IPS DF 6.9 (cell line): Measurements from ENCODE around the gene LIMS2.

Experiments
- DNase-seq: peaks from one replicate; pipeline ENCODE4 v3.0.0-alpha.2; 2013; ENCODE audit warnings: low read depth, low spot score
- H3K27ac ChIP-seq: one replicate; pipeline ENCODE4 v1.5.1; 2013; ENCODE audit warnings: low read length, control low read depth
- H3K27me3 ChIP-seq: 2 replicates; pipeline ENCODE4 v1.6.1; 2013; ENCODE audit warnings: mild to moderate bottlenecking, low read length; ENCODE audit not compliant: control insufficient read depth, insufficient read depth
- H3K36me3 ChIP-seq: 2 replicates; pipeline ENCODE4 v1.6.1; 2013; ENCODE audit warnings: low read length; ENCODE audit not compliant: control insufficient read depth, insufficient read depth
- H3K4me1 ChIP-seq: 2 replicates; pipeline ENCODE4 v1.6.1; 2013; ENCODE audit warnings: low read length; ENCODE audit not compliant: control insufficient read depth, insufficient read depth
- H3K4me3 ChIP-seq: 2 replicates; pipeline ENCODE4 v1.5.1; 2013; ENCODE audit warnings: mild to moderate bottlenecking, low read length
- H3K9me3 ChIP-seq: 2 replicates; pipeline ENCODE4 v1.6.1; 2013; ENCODE audit warnings: low read length, inconsistent platforms; ENCODE audit not compliant: control insufficient read depth, insufficient read depth
- WGBS: extraction: QIAGEN DNeasy Blood & Tissue Kit; methylation state at CpG from one replicate; pipeline ENCODE4 v1.1.7; 2013; ENCODE audit warnings: mixed read lengths, missing lambda C conversion rate; ENCODE audit not compliant: insufficient read length, insufficient coverage; 5-methylcytosine and 5-hydroxymethylcytosine counted together

LIMS2 gene

DNA sequence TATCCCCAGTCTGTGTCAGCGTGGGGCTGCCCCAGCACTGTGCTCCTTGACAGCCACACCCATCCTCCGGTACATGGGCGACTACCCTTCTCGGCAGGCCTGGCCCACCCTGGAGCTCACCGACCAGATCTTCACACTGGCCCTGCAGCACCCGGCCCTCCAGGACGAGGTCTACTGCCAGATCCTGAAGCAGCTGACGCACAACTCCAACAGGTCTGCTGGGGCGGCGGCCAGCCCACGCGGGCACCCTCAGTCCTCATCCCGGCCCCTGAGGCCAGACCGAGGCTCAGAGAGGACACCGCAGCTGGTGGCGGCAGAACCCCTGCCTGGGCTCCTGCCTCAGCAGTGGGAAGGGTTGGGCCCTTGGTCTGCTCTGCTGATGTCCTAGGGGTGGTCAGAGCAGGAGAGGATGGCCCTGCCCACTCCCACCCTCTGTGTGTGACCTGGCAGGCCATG is 43.8 kb downstream of the LIMS2 start:
- H3K27ac ChIP-seq = no peak overlapping the region
- H3K4me3 ChIP-seq = no peak overlapping the region
- no peaks in the 10 kb centered on the region for H3K9me3 ChIP-seq
- WGBS = no CpG with 5 or more reads among the region's 16 CpGs
- H3K36me3 ChIP-seq = no peaks in the 10 kb centered on the region
- no peak for DNase-seq
- no peaks in the 10 kb centered on the region for H3K27me3 ChIP-seq
- H3K4me1 ChIP-seq = no peaks in the 10 kb centered on the region

DNA sequence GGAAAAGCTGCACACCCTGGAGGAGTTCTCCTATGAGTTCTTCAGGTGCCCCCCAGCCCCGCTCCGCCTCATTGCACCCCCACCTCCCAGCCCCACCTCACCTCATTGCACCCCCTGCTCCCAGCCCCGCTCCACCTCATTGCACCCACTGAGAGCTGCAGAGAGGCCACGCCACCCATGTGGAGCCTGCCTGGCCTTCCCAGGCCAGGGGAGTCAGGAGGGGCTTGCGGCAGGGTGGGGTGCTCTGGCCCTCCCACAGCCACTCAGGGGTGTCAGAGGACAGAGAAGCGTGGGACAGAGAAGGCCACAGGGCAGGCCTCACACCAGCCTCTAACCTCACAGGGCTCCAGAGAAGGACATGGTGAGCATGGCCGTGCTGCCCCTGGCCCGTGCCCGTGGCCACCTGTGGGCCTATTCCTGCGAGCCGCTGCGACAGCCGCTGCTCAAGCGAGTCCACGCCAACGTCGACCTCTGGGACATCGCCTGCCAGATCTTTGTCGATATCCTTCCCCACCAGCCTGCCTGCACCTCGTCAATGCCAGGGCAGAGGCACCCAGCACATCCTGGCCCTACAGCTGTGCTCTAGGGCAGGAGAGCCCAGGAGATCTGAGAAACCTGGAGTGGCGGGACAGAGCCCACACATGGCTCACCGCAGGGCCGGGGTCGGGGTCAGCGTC is 44.3 kb downstream of the LIMS2 start:
- Histone ChIP-seq H3K27ac (no peak overlapping the region), H3K36me3 (no peaks in the 10 kb centered on the region), H3K4me3 (no peak overlapping the region), H3K4me1 (no peaks in the 10 kb centered on the region), H3K9me3 (no peaks in the 10 kb centered on the region), H3K27me3 (no peaks in the 10 kb centered on the region)
- WGBS = no CpG with 5 or more reads among the region's 25 CpGs
- DNase-seq = no peak

DNA sequence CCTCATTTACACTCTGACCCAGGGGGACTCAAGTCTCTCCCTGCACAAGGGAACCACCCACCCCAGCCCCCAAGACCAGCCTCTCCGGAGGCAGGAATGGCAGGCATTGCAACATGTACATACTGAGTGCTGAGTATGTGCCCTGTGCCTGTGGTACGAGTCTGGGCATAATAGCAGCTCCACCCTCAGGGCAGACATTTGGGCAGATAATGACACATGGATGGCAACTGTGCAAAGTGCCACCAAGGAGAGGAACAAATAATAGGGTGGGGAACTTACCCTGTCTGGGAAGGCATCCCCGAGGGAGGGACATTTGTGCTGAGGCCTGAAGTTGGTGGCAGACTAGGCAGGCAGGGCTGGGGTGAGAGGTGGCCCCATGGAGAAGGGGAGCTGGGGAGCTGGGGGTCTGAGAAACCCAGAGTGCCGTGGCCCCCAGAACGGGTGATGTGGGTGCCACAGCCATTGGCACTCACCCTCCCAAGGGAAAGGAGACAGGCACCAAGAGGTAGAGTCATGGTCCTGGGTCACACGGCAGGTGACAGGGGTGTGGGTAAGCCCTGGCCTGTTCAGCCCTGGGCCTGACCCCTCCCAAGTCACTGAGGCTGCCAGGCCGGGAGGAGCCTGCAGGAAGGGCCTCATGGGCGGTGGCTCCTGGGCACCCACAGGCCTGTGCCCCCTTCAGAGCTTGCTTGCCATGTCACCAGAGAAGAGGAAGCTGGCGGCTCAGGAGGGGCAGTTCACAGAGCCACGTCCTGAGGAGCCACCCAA is 45.0 kb downstream of the LIMS2 start:
- no peaks in the 10 kb centered on the region for H3K4me1 ChIP-seq
- WGBS = no CpG with 5 or more reads among the region's 10 CpGs
- H3K27ac ChIP-seq = no peak overlapping the region
- no peaks in the 10 kb centered on the region for H3K27me3 ChIP-seq
- no peak for DNase-seq
- H3K9me3 ChIP-seq = no peaks in the 10 kb centered on the region
- H3K4me3 ChIP-seq = no peak overlapping the region
- H3K36me3 ChIP-seq = no peaks in the 10 kb centered on the region

DNA sequence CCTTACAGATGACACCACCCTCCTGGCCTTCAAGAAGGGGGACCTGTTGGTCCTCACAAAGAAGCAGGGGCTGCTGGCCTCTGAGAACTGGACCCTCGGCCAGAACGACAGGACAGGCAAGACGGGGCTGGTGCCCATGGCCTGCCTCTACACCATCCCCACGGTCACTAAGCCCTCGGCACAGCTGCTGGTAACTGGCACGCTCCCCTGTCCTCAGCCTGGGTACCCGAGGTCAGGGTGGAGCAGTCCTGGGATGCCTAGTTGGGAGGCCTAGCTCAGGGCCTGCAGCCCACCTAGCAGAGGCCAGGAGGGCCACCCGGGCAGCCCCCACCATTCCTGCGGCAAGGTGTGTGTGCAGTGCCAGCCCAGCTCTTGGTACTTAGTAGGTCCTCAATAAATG is 45.7 kb downstream of the LIMS2 start:
- WGBS = no CpG with 5 or more reads among the region's 9 CpGs
- Histone ChIP-seq H3K4me3 (no peak overlapping the region), H3K36me3 (no peaks in the 10 kb centered on the region), H3K27ac (no peak overlapping the region), H3K4me1 (no peaks in the 10 kb centered on the region), H3K27me3 (no peaks in the 10 kb centered on the region), H3K9me3 (no peaks in the 10 kb centered on the region)
- no peak for DNase-seq

DNA sequence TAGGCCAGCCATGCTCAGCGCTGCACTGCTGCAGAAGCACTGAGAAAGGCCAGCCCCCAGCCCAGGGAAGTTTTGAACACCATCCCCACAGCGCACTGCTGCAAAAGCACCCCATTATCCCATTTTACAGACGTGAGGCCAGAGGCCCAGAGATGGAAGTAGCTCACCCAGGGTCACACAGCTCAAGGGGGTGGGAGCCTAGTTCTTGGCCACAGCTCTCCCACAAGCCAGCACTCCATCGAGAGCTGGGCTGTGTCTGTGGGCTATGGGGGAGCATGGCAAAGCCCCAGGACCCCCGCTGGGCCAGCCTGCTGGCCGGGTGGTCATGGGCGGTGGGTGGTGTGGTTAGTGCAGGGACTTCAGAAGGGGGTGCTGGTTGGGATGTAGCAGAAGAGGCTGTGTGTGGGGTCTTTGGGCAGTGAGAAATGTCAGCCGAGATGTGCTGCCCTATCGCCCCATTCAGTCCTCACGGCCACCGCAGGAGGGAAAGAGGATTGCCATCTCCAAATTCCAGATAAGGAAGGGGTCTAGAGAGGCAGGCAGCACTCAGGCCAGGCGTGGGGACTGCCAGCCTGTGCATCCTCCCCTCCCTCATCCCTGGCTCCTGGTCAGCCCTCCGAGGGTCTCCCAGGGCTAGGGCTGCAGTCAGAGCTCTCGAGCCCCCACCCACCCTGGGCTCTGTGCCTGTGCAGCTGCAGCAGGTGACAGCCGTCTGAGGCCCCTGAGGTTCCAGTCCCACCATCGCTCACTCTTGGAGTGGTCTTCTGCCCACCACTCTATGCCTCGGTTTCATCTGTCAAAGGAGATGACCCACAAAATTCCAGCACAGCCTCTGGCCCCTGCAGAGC is 46.3 kb downstream of the LIMS2 start:
- H3K4me3 ChIP-seq = no peak overlapping the region
- WGBS = no CpG with 5 or more reads among the region's 17 CpGs
- H3K4me1 ChIP-seq = no peaks in the 10 kb centered on the region
- H3K9me3 ChIP-seq = no peaks in the 10 kb centered on the region
- H3K27ac ChIP-seq = no peak overlapping the region
- no peaks in the 10 kb centered on the region for H3K36me3 ChIP-seq
- DNase-seq = no peak
- H3K27me3 ChIP-seq = no peaks in the 10 kb centered on the region

DNA sequence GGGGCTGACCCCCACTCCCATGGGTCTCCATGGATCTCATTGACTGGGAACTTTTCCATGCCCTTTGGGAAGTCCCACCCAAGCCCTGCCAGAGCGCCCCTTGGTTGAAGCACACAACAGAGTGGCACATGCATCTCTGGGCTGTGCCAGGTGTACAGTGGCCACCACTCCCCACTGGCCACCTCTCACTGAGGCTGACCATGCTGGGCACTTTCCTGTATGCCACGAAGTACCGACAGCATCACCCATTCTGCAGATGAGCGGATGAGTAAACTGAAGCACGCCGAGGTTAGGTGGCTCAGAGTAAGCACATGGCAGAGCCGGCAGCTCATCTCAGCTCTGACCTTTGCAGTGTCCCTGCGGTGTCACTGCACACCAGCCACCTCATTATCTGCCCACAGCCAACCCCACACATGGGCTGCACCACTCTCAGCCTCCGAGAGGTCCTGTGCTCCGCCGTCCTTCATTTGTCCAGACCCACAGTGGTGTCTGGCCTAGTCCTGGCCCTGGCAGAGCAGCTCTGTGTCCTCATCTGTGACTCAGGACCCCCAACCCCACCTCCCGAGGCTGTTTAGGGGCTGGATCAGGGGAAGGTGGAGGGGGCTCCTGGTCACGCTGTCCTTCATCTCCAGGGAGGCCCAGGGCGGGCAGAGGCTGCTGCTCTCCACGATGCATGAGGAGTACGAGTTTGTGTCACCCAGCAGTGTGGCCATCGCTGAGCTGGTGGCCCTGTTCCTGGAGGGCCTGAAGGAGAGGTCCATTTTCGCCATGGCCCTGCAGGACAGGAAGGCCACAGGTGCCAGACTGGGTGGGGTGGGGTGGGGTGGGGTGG is 47.4 kb downstream of the LIMS2 start:
- H3K4me3 ChIP-seq = no peak overlapping the region
- H3K27me3 ChIP-seq = no peaks in the 10 kb centered on the region
- DNase-seq = no peak
- H3K4me1 ChIP-seq = no peaks in the 10 kb centered on the region
- WGBS = no CpG with 5 or more reads among the region's 18 CpGs
- H3K27ac ChIP-seq = no peak overlapping the region
- H3K36me3 ChIP-seq = no peaks in the 10 kb centered on the region
- no peaks in the 10 kb centered on the region for H3K9me3 ChIP-seq

DNA sequence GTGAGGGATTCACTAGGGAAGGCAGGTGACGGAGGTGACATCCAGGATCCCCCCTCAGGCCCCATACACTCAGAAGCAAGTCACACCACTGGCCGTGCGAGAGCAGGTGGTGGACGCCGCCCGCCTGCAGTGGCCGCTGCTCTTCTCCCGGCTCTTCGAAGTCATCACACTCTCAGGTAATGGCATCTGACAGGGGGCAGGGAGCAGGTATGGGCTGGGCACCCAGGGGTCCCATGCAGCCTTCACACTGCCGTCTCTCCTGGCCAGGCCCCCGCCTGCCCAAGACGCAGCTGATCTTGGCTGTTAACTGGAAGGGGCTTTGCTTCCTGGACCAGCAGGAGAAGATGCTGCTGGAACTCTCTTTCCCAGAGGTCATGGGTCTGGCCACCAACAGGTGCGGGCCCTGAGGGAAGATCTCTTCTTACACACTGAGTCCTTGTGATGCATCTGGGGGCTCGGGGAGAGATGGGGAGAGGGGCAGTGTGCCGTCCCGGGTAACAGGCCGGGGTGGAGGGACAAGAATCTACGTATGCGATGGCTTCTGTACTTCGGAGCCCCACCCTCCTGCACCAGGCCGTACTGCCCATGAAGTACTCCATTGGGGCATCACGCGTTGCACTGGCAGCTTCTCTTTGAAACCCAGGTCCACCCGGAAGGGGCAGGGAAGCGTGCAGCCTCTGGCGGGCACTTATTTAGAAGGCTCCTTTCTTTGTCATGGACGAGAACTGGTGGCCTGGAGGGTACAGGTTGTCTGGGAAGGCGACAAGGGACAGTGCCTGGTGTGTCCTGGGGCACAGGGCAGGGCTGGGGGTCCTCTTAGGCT is 48.2 kb downstream of the LIMS2 start:
- H3K4me3 ChIP-seq = no peak overlapping the region
- no peaks in the 10 kb centered on the region for H3K36me3 ChIP-seq
- H3K27ac ChIP-seq = no peak overlapping the region
- no CpG with 5 or more reads among the region's 28 CpGs for WGBS
- H3K27me3 ChIP-seq = no peaks in the 10 kb centered on the region
- no peaks in the 10 kb centered on the region for H3K9me3 ChIP-seq
- no peaks in the 10 kb centered on the region for H3K4me1 ChIP-seq
- no peak for DNase-seq

DNA sequence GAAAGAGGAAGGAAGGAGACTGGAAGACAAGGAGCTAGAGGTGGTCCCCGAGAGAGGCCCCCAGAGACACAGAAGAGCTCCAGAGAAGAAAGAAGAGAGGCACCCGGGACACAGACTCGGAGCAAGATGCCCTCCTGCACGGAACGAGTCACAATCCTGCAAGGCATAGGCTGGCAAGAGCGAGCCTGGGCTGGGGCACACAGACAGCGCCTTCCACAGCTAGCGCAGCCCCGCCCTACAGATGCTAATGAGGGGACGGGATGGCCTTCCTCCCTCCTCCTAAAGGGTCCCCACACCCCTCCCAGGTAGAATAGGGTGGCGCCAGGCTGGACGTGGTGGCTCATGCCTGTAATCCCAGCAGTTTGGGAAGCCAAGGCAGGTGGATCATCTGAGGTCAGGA is 49.2 kb downstream of the LIMS2 start:
- H3K27me3 ChIP-seq = no peaks in the 10 kb centered on the region
- no peak overlapping the region for H3K4me3 ChIP-seq
- no peaks in the 10 kb centered on the region for H3K36me3 ChIP-seq
- no peaks in the 10 kb centered on the region for H3K9me3 ChIP-seq
- WGBS = no CpG with 5 or more reads among the region's 12 CpGs
- no peak overlapping the region for H3K27ac ChIP-seq
- H3K4me1 ChIP-seq = no peaks in the 10 kb centered on the region
- DNase-seq = no peak

DNA sequence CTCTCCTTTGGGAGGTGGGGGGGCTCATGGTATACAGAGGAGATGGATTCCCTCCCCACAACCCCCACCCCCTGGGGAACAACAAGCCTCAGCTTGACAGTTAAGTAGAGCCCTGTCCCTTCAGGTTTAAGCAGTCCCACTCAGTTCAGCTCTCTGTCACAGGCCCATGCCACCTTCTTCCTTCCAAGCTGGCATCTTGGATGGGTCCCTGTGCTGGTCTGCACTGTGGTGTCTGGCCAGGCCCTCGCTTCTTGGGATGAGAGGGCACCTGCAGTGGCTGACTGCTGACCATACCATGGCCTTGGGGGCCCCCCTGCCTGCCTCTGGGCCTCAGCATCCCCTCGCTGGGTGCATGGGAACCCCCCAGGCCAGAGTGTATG is 49.8 kb downstream of the LIMS2 start:
- DNase-seq = no peak
- H3K4me1 ChIP-seq = no peaks in the 10 kb centered on the region

More for the DNA sequence above, 49.8 kb downstream of the LIMS2 start:
- WGBS = no CpG with 5 or more reads among the region's 2 CpGs
- Histone ChIP-seq H3K27ac (no peak overlapping the region), H3K36me3 (no peaks in the 10 kb centered on the region), H3K27me3 (no peaks in the 10 kb centered on the region), H3K4me3 (no peak overlapping the region), H3K9me3 (no peaks in the 10 kb centered on the region)
